GM18861 (cell line): ENCODE measurements around the gene ORM1.

Source experiments
- ATAC-seq: cut with Tn5 transposase; IDR thresholded peaks from one replicate; pipeline ENCODE4 v1.9.1; 2021; ENCODE audit not compliant: unreplicated experiment

The ORM1 gene

DNA sequence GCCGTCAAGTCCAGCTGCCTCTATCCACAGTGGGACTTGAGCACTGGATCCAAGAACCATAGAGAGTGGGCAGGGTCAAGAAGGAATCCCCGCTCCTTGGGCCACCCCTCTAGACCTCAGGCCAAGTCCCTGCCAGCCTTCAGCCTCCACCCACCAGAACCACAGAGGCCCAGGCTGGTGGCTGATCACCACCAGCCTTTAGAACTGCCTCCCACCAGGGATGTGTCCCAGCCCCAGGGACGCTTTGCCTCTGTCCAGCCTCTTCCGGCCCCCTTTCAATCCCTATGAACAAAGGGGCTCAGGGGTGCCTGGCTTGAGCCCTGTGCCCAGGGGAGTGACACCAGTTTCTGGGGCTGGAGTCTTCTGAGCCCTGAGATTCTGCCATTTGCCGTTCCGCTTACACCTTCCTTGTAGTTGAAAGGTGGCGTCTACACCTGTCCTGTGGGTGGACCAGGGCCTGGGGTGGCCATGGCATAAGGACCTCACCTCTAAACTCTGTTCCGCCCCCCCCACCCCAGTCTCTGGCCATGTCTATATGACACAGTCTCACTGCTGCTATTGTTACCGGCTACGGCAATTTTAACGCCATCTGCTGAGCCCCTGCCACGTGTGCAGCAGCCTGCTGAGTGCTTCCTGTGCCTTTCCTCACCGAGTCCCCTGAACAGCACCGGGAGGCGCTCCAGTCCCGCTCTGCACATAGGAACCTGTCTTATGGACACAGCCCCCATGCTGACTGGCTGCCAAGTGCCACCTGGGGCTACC, 35.7 kb upstream of the ORM1 start:
- no peak for ATAC-seq

- ATAC-seq, result no peak
Observed at GRCh38 chr9:114287763-114288192, 35.1 kb upstream of the ORM1 start.

DNA sequence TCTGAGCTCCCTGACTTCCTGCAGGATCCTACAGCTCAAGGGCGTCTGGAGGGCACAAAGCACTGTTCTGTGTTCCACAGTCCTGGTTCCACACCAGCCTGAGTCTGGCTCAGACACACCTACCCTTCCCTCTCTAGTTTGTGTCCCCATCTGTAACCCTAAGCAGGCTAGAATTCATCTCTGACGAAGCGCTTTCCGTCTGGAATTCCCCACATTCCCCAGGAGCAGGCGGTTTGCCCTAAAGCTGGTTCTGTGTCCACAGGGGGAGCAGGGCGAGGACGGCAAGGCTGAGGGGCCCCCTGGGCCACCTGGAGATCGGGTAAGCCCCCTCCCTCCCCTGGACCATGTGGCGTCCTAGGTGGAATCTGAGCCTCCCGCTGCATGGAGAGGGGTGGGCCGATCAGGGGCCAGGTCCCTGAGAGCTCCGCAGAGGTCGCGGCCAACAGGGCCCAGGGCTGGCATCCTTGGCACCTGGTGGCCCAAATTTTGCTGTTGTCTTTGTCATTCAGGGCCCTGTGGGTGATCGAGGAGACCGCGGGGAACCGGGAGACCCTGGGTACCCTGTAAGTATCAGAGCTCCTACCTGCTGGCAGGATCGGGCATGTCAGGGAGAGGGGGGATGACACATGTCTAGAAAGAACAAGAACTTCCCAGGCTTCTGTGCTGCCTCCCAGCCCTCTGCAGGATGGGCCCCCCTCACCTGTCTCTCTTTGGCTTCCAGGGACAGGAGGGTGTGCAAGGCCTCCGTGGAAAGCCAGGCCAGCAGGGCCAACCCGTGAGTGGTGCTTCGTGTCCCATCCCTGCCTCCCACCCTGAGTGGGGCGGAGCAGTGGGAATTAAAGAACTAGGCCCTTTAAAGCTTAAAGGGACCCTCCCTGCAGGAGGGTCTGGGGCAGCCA, 34.5 kb upstream of the ORM1 start:
- ATAC-seq, result no peak

DNA sequence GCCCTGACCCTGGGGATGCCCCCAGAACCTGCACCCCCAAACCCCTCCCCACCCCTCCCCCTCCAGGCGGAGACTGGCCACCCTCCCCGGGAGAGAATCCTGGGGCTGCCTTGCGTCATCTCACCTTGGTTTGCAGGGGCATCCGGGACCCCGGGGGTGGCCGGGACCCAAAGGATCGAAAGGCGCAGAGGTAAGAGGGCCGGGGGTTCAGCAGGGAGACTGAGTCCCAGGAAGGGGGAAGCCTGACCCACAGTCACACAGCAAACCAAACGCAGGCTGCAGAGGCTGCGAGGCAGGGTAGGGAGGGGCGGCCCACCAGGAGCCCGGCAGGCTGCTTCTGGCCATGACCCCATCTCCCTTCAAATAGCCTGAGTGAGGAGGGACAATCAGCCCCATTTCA, 33.8 kb upstream of the ORM1 start:
- ATAC-seq, result no peak

DNA sequence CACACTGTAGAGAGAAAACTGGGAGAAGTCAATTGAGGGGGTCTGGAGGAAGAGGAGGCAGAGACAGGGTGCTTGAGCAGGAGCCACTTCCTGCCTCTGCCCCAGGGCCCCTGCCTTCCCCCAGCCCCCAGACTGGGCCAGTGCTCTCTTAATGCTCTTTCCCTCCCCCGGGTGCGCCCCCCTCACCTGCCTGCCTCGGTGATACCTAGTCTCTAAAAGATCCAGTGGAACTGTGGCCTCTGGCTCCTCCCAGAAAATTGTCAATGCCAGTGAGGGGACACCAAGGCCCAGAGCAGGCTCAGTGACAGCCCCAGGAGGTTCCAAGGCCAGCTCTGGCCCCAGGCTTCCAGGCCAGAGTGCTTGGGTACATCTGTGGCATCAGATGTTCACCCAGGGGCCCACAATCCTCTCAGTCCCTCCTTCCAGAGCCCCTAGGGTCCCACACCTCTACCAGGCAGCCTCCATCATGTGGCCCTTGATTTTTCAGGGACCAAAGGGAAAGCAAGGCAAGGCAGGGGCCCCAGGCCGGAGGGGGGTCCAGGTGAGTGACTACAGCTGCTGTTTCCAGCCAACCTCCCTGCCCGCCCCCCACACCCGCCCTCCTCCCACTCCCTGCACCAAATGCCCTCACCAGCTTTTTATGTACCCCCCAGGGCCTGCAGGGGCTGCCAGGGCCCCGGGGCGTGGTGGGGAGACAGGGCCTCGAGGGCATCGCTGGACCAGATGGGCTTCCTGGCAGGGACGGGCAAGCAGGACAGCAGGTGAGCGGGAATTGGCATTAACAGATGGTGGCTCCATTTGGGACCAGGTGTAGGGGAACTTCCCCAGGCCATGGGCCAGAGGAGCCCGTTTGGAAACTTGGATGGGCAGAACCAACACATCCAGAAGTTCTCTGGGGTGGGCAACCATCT, 33.1 kb upstream of the ORM1 start:
- ATAC-seq, result no peak

- no peak for ATAC-seq
Observed at GRCh38 chr9:114290561-114290986, 32.3 kb upstream of the ORM1 start.

- ATAC-seq, result no peak
Observed at GRCh38 chr9:114291064-114291474, 31.8 kb upstream of the ORM1 start.

GRCh38 chr9:114291886-114292590, 30.9 kb upstream of the ORM1 start:
- ATAC-seq, result no peak

- no peak for ATAC-seq
Observed at GRCh38 chr9:114294664-114295063, 28.2 kb upstream of the ORM1 start.

GRCh38 chr9:114296338-114296737, 26.6 kb upstream of the ORM1 start:
- no peak for ATAC-seq

DNA sequence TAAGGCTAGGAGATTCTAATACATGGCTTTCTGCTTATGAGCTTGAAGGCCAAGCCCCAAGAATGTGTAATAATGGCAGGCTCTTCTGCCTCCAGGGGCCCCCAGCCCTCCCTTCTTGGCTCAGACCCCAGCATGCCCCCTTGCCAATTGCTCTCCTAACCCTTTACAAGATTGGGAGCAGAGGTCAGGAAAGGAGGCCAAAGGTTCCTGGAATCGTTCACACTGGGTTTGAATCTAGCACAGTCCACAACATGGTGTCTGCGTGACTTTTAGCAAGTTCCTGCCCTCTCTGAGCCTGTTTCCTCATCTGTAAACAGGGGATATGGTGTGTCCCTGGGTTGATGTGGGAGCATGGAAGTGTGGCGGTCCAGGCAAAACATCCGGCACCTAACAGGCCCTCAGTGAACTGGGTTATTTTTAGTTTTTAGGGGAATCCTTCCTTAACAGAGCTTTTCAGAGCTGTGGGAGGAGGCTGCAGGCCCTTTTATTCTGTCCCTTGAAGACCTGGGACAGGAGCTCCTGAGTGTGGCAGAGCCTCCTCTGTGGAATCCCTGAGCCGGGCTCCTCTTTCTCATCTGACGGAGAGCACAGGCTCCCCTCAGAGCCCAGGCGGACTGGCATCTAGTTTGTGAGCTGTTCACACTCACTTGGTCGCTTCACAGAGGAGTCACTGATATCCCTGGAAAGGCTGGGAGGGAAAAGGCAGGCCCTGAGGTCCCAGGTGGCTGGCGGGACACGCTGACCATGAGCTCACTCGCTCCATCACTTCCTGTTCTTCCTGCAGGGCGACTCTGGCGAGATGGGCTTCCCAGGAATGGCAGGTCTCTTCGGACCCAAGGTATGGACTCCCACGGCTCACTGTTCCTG, 23.4 kb upstream of the ORM1 start:
- ATAC-seq, result no peak

- ATAC-seq, result no peak
Observed at GRCh38 chr9:114300153-114300845, 22.6 kb upstream of the ORM1 start.

GRCh38 chr9:114300846-114301797, 21.8 kb upstream of the ORM1 start:
- no peak for ATAC-seq

DNA sequence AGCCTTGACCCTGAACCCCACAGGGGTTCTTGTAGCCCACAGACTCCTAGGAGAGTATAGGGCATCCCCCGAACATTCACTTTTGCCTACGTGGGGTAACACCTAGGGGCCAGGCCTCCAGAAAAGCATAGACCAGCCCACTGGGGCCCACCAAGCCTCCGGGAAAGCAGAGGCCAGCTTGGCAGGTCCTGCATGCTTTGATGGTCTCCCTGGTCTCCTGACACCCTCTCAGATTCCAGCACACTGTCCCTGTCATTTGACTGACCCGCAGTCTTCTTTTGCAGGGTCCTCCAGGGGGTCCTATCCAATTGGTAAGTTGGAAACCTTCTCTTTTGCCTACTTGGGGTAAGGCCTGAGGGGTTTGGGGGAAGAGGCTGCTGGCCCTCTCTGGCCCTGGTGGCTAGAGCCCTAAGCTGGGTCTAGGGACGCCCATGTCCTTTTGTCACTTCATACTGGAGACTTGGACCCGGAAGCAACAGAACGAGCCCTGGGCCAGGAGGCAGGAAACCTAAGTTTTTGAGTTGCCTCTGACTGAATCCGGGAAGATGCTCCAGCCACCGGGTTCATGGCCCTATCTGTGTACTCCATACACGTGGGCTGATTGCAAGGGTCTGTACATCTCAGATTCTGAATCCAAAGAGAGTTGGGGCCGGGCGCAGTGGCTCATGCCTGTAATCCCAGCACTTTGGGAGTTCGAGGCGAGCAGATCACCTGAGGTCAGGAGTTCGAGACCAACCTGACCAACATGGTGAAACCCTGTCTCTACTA, 20.9 kb upstream of the ORM1 start:
- ATAC-seq, result no peak

DNA sequence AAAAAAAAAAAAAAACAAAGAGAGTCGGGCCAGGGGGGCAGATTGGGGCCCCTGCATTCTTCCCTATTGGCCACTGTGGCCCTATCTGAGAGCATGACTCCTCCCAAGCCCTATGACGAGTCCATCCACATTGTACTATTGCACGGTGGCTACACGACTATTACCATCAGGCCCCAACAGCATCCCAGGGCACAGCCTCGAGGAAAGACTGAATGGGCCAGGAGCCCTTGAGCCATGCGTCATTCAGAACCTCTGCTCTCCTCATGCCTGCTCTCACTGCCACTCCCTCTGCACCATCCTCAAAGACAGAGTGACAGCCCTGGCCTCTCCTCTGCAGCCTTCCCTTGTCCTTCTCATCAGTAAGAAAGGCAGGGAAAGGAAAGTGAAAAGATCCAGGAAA, 20.2 kb upstream of the ORM1 start:
- no peak for ATAC-seq

GRCh38 chr9:114303571-114303970, 19.3 kb upstream of the ORM1 start:
- ATAC-seq, result no peak

- no peak for ATAC-seq
Observed at GRCh38 chr9:114303977-114304376, 18.9 kb upstream of the ORM1 start.
